ENCODE measurements around the gene RAP1GDS1. TPM values are rescaled to one million over a fixed set of nuclear protein-coding genes. Genes with fewer than 3 reads are reported as not detected.

RAP1GDS1 gene
- total RNA-seq, 4 donors from 2014 or later = 29.8 to 52.2 (median 34.7) TPM

DNA sequence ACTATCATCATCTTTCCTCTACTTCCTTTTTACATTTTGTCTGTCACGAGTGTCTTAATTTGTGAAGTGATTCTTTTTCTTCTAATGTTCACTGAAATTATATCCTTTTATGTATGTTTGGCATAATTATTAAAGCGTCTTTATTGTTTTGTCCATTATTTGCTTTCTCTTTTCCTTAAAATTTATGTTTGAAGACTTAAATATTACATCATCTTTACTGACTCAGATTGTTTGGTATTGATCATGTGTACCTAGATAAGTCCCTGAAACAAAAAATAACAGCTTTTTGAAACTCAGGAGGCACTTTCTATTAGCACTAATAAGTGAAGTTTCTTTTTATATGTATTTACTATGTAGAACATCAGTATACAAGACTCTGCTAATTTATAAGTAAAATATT is 120.1 kb downstream of the RAP1GDS1 start:
- WGBS = 93% methylated on average over 2 of the region's 2 CpGs
- no peak for DNase-seq (ENCODE audit: extremely low spot score)
- no peaks in the 10 kb centered on the region for H3K4me1 ChIP-seq
- H3K27ac ChIP-seq (replicated peaks in 1 of 4) = no peak overlapping the region
- intact Hi-C loops (cut with DNase I) = no loop called here
- H3K4me3 ChIP-seq = no peak overlapping the region
- peaks cover 0 to 5% (median 0%) of the 10 kb centered on the region in 4 donors for H3K36me3 ChIP-seq
- TF ChIP-seq EP300 (IDR thresholded peaks at IDR 0.05) (no peak), POLR2AphosphoS5 (IDR thresholded peaks at IDR 0.05) (no peak), POLR2A (IDR thresholded peaks at IDR 0.05; ENCODE audit: low read depth) (no peak)
- TF ChIP-seq, protein P1, sequence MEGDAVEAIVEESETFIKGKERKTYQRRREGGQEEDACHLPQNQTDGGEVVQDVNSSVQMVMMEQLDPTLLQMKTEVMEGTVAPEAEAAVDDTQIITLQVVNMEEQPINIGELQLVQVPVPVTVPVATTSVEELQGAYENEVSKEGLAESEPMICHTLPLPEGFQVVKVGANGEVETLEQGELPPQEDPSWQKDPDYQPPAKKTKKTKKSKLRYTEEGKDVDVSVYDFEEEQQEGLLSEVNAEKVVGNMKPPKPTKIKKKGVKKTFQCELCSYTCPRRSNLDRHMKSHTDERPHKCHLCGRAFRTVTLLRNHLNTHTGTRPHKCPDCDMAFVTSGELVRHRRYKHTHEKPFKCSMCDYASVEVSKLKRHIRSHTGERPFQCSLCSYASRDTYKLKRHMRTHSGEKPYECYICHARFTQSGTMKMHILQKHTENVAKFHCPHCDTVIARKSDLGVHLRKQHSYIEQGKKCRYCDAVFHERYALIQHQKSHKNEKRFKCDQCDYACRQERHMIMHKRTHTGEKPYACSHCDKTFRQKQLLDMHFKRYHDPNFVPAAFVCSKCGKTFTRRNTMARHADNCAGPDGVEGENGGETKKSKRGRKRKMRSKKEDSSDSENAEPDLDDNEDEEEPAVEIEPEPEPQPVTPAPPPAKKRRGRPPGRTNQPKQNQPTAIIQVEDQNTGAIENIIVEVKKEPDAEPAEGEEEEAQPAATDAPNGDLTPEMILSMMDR (IDR thresholded peaks at IDR 0.05) = no peak
- no peaks in the 10 kb centered on the region for H3K27me3 ChIP-seq
- H3K9me3 ChIP-seq = no peaks in the 10 kb centered on the region

DNA sequence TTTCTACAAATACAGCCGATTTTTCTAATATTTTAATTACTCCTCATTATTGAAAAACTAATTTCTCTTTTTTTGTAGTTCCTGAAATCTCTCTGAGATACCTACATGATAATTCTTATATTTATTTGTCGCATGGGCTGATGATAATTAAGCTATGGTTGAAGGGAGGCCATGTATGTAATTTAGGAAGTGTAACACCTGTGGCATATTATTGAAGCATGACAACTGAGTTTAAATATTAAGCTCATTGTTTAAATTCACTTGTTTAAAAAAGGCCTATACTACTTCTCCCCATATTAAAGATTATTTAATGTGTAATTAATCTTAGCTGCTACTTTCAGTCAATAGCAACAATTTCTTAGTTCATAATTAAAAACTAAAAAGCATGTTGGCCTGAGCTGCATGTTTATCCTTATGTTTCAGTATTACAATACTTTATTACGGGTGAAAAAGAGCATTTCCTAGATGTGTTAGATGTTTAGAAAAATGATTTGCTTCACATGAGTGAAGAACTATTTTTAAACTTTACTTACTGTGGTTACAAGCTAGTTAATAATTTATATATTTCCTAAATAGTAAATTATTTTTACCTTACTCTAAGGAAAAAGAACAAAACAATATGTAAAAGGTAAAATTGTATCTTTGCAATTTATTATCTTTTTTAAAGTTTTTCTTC is 122.4 kb downstream of the RAP1GDS1 start:
- intact Hi-C loops (cut with DNase I) = no loop called here

DNA sequence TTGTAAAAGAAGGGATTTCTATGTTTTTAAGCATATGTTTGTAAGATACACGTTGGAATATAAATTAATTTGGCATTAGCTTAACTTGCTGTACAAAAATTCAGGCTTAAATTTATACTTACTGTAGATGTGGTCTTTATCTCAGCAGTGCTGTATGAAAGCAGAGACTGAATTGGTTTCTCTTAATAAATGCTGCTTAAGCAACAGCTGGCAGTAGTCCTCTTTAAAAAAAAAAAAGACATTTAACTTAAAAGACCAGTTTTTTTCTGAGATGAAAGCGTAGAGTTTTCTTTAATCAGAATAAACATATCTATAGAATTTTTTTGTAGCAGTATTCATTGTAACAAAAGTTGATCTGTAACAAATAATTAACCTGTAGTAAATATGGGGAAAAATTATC is 124.6 kb downstream of the RAP1GDS1 start:
- no peaks in the 10 kb centered on the region for H3K36me3 ChIP-seq
- H3K27ac ChIP-seq (replicated peaks in 1 of 4) = no peak overlapping the region
- no peak overlapping the region for H3K4me3 ChIP-seq
- no peak for DNase-seq (ENCODE audit: extremely low spot score)
- H3K27me3 ChIP-seq = no peaks in the 10 kb centered on the region
- no peaks in the 10 kb centered on the region for H3K9me3 ChIP-seq
- intact Hi-C loops (cut with DNase I) = no loop called here
- no peaks in the 10 kb centered on the region for H3K4me1 ChIP-seq
- TF ChIP-seq, protein P1 (IDR thresholded peaks at IDR 0.05) = no peak
- TF ChIP-seq POLR2AphosphoS5 (IDR thresholded peaks at IDR 0.05) = no peak
- 89% methylated on average over 2 of the region's 2 CpGs for WGBS

More for the DNA sequence above, 122.4 kb downstream of the RAP1GDS1 start:
- Histone ChIP-seq H3K4me3 (no peak overlapping the region), H3K4me1 (no peaks in the 10 kb centered on the region), H3K36me3 (peaks cover 0 to 5% (median 0%) of the 10 kb centered on the region in 4 donors), H3K27me3 (no peaks in the 10 kb centered on the region), H3K9me3 (no peaks in the 10 kb centered on the region), H3K27ac (replicated peaks in 1 of 4) (no peak overlapping the region)
- TF ChIP-seq, protein P1 (IDR thresholded peaks at IDR 0.05) = no peak
- TF ChIP-seq POLR2A (IDR thresholded peaks at IDR 0.05; ENCODE audit: low read depth) = no peak
- no peak for TF ChIP-seq POLR2AphosphoS5 (IDR thresholded peaks at IDR 0.05)
- no peak for TF ChIP-seq EP300 (IDR thresholded peaks at IDR 0.05)
- no peak for DNase-seq (ENCODE audit: extremely low spot score)
- WGBS = 89% methylated on average over 3 of the region's 3 CpGs

DNA sequence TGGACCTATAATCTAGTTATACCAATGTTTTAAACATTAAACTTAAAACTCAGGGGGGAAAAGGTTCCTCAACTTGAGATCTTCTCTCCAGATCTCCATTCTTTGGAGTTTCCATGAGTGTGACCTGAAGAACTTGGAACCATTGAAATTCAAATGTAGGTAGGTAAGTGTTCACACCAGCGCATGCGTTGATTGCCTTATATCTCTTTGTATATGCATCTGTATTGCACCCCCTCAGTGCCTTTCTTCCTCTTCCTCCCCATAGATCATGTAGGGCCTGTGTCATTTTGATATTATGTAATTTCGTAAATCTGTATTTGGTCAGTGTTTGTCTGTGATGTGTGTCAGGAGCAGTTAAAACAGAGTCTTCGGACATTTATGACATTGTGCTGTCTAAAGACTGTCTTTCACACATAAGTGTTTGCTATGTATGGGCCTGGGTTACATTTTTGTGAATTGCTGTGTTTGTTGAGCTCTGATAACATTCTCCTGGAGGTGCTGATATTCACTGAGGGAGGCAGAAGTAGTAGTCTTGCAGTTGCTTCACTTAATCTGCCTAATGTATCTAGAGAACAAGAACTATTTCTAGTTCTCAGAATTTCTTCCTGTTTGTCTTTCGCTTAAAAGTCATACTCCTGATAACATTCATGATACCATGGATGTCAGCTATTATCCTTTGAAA is 126.3 kb downstream of the RAP1GDS1 start:
- Histone ChIP-seq H3K27ac (replicated peaks in 1 of 4) (no peak overlapping the region), H3K36me3 (peaks cover 0 to 4% (median 2%) of the 10 kb centered on the region in 4 donors), H3K9me3 (no peaks in the 10 kb centered on the region), H3K27me3 (no peaks in the 10 kb centered on the region), H3K4me3 (no peak overlapping the region), H3K4me1 (no peaks in the 10 kb centered on the region)
- 94% methylated on average over 5 of the region's 5 CpGs for WGBS
- intact Hi-C loops (cut with DNase I) = no loop called here
- no peak for DNase-seq (ENCODE audit: extremely low spot score)
- TF ChIP-seq, protein P1 (IDR thresholded peaks at IDR 0.05) = no peak
- no peak for TF ChIP-seq POLR2A (IDR thresholded peaks at IDR 0.05; ENCODE audit: low read depth)
- no peak for TF ChIP-seq POLR2AphosphoS5 (IDR thresholded peaks at IDR 0.05)
- no peak for TF ChIP-seq EP300 (IDR thresholded peaks at IDR 0.05)

Data from esophagus muscularis mucosa (tissue), 4 donors.